MM.1S (cell line): ENCODE data around the gene GRWD1.

Experiments used
- DNase-seq: peaks from one replicate; pipeline ENCODE4 v3.0.0-alpha.2; 2015
- H2AFZ ChIP-seq: fragments of 300-600 bp; sonication (generic); 2 replicates; pipeline ENCODE4 v1.6.0; 2016; ENCODE audit warnings: antibody characterized with exemption, low read length
- H3F3A ChIP-seq: fragments of 300-600 bp; sonication (generic); 2 replicates; pipeline ENCODE4 v1.6.1; 2016; ENCODE audit warnings: mild to moderate bottlenecking, antibody characterized with exemption, low read length, moderate library complexity, mixed read lengths; ENCODE audit not compliant: insufficient read depth
- H3K27ac ChIP-seq: fragments of 300-600 bp; sonication (generic); 2 replicates; pipeline ENCODE4 v1.5.1; 2016; ENCODE audit warnings: mild to moderate bottlenecking, low read length
- H3K27me3 ChIP-seq: fragments of 300-600 bp; sonication (generic); replicated peaks from 2 replicates; pipeline ENCODE4 v1.6.0; 2016; ENCODE audit warnings: low read length; ENCODE audit not compliant: insufficient read depth
- H3K36me3 ChIP-seq: fragments of 300-600 bp; sonication (generic); replicated peaks from 2 replicates; pipeline ENCODE4 v1.6.1; 2016; ENCODE audit warnings: mild to moderate bottlenecking, low read length, mixed read lengths; ENCODE audit not compliant: insufficient read depth
- H3K4me1 ChIP-seq: fragments of 300-600 bp; sonication (generic); 2 replicates; pipeline ENCODE4 v1.6.1; 2016; ENCODE audit warnings: low read length, mixed read lengths
- H3K4me2 ChIP-seq: fragments of 300-600 bp; sonication (generic); 2 replicates; pipeline ENCODE4 v1.6.0; 2016; ENCODE audit warnings: low read depth, low read length
- H3K4me3 ChIP-seq: fragments of 300-600 bp; sonication (generic); 2 replicates; pipeline ENCODE4 v1.5.1; 2016; ENCODE audit warnings: low read length, mixed read lengths
- H3K79me2 ChIP-seq: fragments of 300-600 bp; sonication (generic); 2 replicates; pipeline ENCODE4 v1.6.1; 2016; ENCODE audit warnings: mixed run types, low read length, mixed read lengths
- H3K9ac ChIP-seq: fragments of 300-600 bp; sonication (generic); 2 replicates; pipeline ENCODE4 v1.6.1; 2016; ENCODE audit warnings: low read length, mixed read lengths
- H3K9me2 ChIP-seq: fragments of 300-600 bp; sonication (generic); replicated peaks from 2 replicates; pipeline ENCODE4 v1.6.1; 2016; ENCODE audit warnings: mild to moderate bottlenecking, low read length, mixed read lengths; ENCODE audit not compliant: insufficient read depth
- H3K9me3 ChIP-seq: fragments of 300-600 bp; sonication (generic); replicated peaks from 2 replicates; pipeline ENCODE4 v1.6.1; 2016; ENCODE audit warnings: mild to moderate bottlenecking, low read length, mixed read lengths; ENCODE audit not compliant: insufficient read depth
- H4K20me1 ChIP-seq: fragments of 300-600 bp; sonication (generic); 2 replicates; pipeline ENCODE4 v1.6.1; 2016; ENCODE audit warnings: mild to moderate bottlenecking, low read length, moderate library complexity, mixed read lengths; ENCODE audit not compliant: insufficient read depth
- EZH2 ChIP-seq: fragments of 300-600 bp; sonication (generic); optimal IDR thresholded peaks from 2 replicates; pipeline ENCODE3; 2017; ENCODE audit warnings: low read depth, mild to moderate bottlenecking, antibody characterized with exemption, low read length, mixed read lengths
- EZH2phosphoT487 ChIP-seq: fragments of 300-600 bp; sonication (generic); IDR thresholded peaks from 2 replicates; pipeline ENCODE4 v1.6.1; 2018; ENCODE audit warnings: antibody characterized with exemption, low read length
- TF ChIP-seq, protein P1 (sequence below): fragments of 300-600 bp; sonication (generic); IDR thresholded peaks from 2 replicates; pipeline ENCODE4 v1.5.1; 2016; ENCODE audit warnings: antibody characterized with exemption, low read length, mixed read lengths

GRWD1 gene

DNA sequence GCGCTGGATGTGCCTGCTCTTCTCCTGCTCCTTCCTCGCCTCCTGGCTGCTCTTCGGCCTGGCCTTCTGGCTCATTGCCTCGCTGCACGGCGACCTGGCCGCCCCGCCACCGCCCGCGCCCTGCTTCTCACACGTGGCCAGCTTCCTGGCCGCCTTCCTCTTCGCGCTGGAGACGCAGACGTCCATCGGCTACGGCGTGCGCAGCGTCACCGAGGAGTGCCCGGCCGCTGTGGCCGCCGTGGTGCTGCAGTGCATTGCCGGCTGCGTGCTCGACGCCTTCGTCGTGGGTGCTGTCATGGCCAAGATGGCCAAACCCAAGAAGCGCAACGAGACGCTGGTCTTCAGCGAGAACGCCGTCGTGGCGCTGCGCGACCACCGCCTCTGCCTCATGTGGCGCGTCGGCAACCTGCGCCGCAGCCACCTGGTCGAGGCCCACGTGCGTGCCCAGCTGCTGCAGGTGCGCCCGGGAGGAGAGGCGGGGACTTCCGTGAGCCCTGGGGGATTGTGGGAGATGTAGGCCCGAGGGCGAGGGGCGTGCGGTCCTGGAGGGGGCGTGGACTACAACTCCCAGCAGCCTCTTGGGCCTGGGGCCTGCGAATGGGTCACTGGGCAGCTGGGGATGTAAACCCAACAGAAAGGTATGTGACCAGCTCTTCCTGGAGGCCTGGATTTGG, 16.3 kb downstream of the GRWD1 start:
- H3K4me1 ChIP-seq = no peaks in the 10 kb centered on the region
- TF ChIP-seq EZH2phosphoT487 (no peak), EZH2 (no peak)
- TF ChIP-seq, protein P1, sequence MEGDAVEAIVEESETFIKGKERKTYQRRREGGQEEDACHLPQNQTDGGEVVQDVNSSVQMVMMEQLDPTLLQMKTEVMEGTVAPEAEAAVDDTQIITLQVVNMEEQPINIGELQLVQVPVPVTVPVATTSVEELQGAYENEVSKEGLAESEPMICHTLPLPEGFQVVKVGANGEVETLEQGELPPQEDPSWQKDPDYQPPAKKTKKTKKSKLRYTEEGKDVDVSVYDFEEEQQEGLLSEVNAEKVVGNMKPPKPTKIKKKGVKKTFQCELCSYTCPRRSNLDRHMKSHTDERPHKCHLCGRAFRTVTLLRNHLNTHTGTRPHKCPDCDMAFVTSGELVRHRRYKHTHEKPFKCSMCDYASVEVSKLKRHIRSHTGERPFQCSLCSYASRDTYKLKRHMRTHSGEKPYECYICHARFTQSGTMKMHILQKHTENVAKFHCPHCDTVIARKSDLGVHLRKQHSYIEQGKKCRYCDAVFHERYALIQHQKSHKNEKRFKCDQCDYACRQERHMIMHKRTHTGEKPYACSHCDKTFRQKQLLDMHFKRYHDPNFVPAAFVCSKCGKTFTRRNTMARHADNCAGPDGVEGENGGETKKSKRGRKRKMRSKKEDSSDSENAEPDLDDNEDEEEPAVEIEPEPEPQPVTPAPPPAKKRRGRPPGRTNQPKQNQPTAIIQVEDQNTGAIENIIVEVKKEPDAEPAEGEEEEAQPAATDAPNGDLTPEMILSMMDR = no peak
- no peak overlapping the region for H3K27ac ChIP-seq
- H3K4me3 ChIP-seq = no peak overlapping the region
- H3K4me2 ChIP-seq = no peak overlapping the region
- no peaks in the 10 kb centered on the region for H3K79me2 ChIP-seq
- H3K9me3 ChIP-seq = no peaks in the 10 kb centered on the region
- no peaks in the 10 kb centered on the region for H3F3A ChIP-seq
- no peaks in the 10 kb centered on the region for H3K9me2 ChIP-seq
- 0 out of 2 replicates have a peak, but pooled peaks cover 2% of the 10 kb centered on the region for H3K36me3 ChIP-seq
- H3K27me3 ChIP-seq = no peaks in the 10 kb centered on the region
- no peak overlapping the region for H2AFZ ChIP-seq
- no peaks in the 10 kb centered on the region for H4K20me1 ChIP-seq
- no peak overlapping the region for H3K9ac ChIP-seq
- DNase-seq = no peak

DNA sequence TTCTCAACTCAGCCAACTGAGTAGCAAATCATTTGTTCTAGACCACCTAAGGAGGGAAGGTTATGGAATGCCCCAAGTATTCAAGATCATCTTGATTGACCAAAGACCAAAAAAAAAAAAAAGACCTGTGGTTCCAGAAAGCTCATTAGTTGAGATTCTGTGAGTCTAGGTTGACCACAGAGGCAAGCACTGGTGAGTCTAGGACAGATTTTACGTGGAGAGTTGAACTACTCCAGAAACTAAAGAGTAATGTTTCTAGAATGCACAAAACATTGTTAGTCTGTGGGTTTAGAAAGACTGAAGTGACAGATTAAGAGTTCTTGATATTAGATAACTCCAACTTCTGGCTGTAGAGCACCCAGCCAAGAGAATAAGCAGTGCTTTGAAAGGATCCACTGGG, 19.4 kb downstream of the GRWD1 start:
- no peaks in the 10 kb centered on the region for H3K9me3 ChIP-seq
- H3K36me3 ChIP-seq = no peaks in the 10 kb centered on the region
- H3K9ac ChIP-seq = no peak overlapping the region
- no peaks in the 10 kb centered on the region for H4K20me1 ChIP-seq
- H3K4me3 ChIP-seq = no peak overlapping the region
- TF ChIP-seq, protein P1 = no peak
- no peak for TF ChIP-seq EZH2phosphoT487
- TF ChIP-seq EZH2 = no peak
- no peak overlapping the region for H2AFZ ChIP-seq
- DNase-seq = no peak
- no peak overlapping the region for H3K27ac ChIP-seq
- no peaks in the 10 kb centered on the region for H3K9me2 ChIP-seq
- no peak overlapping the region for H3K4me2 ChIP-seq
- H3F3A ChIP-seq = no peaks in the 10 kb centered on the region
- no peaks in the 10 kb centered on the region for H3K4me1 ChIP-seq
- no peaks in the 10 kb centered on the region for H3K27me3 ChIP-seq
- H3K79me2 ChIP-seq = peaks cover 8% of the 10 kb centered on the region

DNA sequence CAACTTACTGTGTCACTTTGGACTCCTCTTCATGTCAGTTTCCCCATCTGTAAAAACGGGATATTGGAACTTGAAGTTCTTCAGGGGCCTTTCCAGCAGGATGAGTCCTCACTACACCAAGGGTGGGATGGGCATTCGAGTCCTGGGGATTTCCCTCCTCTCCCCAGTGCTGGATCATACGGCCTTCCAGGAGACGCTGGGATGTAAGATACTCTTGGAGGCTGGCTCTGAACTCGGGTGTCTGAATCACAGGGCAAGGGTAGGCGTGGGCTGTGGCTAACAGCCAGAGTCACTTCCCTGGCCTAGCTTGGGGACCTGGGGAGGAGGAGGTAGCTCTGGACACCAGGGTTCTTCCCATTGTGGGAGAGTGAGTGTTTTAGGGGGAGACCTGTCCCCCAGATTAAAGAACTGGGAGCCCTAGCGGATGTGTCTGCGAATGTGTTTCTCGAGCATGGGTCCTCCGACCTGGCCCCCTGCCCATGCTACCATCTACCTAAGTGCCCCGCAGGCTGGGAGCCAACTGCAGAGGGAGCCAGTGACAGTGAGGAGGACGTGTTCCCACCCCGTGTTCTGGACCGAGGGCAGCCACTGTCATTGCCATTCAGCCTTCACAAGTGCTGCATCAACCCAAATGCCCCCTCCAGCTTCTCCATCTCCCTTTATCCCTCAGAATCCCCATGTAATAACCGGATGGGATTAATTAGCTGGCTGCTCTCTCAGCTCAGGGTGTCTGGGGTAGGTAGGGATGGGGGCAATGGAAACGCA, 21.0 kb downstream of the GRWD1 start:
- Histone ChIP-seq H3K4me1 (no peaks in the 10 kb centered on the region), H3K36me3 (no peaks in the 10 kb centered on the region), H3K79me2 (peaks cover 19% of the 10 kb centered on the region), H3K9me2 (no peaks in the 10 kb centered on the region), H3K4me2 (no peak overlapping the region), H3K9ac (no peak overlapping the region), H3K9me3 (no peaks in the 10 kb centered on the region), H3K27me3 (no peaks in the 10 kb centered on the region), H2AFZ (no peak overlapping the region), H3K27ac (no peak overlapping the region), H3K4me3 (no peak overlapping the region), H3F3A (no peaks in the 10 kb centered on the region), H4K20me1 (no peaks in the 10 kb centered on the region)
- TF ChIP-seq EZH2 (no peak), EZH2phosphoT487 (no peak)
- TF ChIP-seq, protein P1 = no peak
- DNase-seq = no peak
